ENCODE results near the gene RIN3.

Gene RIN3

DNA sequence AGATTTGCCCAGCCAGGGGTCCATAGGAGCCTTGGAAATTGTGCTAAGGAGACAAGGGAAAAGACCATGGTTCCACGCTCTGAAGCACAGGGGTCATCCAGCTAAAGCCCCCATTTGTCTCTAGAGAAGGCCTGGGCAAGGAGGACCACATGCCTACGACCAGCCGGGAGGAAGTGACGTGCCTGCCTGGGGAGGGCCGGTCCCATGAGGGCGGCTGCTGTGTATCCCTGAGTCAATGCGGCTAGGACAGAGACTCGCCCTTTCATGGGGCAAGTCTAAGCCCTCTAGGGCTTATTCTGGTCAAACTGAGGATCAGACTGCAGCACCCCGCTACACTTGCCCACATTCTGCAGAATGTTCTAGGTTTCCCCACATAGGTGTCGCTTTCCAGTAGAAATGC lies 20.6 kb upstream of the RIN3 start:
- TF ChIP-seq, protein P1, sequence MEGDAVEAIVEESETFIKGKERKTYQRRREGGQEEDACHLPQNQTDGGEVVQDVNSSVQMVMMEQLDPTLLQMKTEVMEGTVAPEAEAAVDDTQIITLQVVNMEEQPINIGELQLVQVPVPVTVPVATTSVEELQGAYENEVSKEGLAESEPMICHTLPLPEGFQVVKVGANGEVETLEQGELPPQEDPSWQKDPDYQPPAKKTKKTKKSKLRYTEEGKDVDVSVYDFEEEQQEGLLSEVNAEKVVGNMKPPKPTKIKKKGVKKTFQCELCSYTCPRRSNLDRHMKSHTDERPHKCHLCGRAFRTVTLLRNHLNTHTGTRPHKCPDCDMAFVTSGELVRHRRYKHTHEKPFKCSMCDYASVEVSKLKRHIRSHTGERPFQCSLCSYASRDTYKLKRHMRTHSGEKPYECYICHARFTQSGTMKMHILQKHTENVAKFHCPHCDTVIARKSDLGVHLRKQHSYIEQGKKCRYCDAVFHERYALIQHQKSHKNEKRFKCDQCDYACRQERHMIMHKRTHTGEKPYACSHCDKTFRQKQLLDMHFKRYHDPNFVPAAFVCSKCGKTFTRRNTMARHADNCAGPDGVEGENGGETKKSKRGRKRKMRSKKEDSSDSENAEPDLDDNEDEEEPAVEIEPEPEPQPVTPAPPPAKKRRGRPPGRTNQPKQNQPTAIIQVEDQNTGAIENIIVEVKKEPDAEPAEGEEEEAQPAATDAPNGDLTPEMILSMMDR (IDR thresholded peaks at IDR 0.05; ENCODE audit: insufficient read depth, missing control alignments), result no peak
- no peak for FAIRE-seq

DNA sequence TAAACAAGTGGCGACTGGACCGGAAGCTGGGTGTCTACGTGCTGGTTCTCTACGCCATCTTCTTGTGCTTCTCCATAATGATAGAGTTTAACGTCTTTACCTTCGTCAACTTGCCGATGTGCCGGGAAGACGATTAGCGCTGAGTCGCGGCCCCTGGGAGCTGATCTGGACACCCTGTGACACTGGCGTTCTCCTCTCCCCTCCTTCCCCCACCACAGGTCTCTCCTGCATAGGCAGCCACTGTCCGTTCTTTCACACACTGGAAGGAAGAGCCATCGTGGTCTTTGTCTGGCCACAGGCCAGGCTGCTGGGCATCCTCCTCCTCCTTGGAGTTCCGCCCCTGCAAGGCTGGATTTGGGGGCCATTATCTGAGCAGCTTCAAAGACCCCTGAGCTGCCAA lies 20.1 kb upstream of the RIN3 start:
- FAIRE-seq (no peak), DNase-seq (ENCODE audit: insufficient read length, low spot score) (no peak)
- TF ChIP-seq, protein P1 (IDR thresholded peaks at IDR 0.05; ENCODE audit: insufficient read depth, missing control alignments), result no peak

More for the DNA sequence above, 20.6 kb upstream of the RIN3 start:
- DNase-seq (ENCODE audit: insufficient read length, low spot score), result no peak

DNA sequence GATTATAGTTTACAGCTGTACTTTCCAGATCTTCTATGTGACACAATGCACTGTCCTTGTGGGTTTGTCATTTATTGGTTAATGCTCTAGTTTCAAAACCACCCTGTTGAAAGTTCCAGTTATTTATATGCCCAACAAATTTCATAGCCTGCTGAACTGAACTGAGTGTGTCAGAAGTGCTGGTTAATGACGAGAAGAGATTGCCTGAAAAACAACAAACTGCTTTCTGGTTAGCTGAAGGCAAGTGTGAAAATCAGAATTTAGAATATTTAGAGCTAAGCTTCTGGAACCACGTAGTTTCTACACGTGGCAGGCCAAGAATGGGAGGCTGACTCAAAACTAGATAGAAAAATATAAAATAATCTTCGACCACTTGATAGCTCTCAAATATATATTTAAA lies 19.1 kb upstream of the RIN3 start:
- DNase-seq (ENCODE audit: insufficient read length, low spot score) (no peak), FAIRE-seq (no peak)
- TF ChIP-seq, protein P1 (IDR thresholded peaks at IDR 0.05; ENCODE audit: insufficient read depth, missing control alignments), result no peak

GRCh38 chr14:92495027-92495426 lies 18.6 kb upstream of the RIN3 start:
- TF ChIP-seq, protein P1 (IDR thresholded peaks at IDR 0.05; ENCODE audit: insufficient read depth, missing control alignments), result no peak
- no peak for FAIRE-seq
- DNase-seq (ENCODE audit: insufficient read length, low spot score), result no peak

- FAIRE-seq (no peak), DNase-seq (ENCODE audit: insufficient read length, low spot score) (no peak)
Observed at GRCh38 chr14:92496191-92496857, 17.3 kb upstream of the RIN3 start.

GRCh38 chr14:92497391-92497790 lies 16.2 kb upstream of the RIN3 start:
- no peak for FAIRE-seq
- TF ChIP-seq, protein P1 (IDR thresholded peaks at IDR 0.05; ENCODE audit: insufficient read depth, missing control alignments), result no peak

More at GRCh38 chr14:92496191-92496857, 17.3 kb upstream of the RIN3 start:
- TF ChIP-seq, protein P1 (IDR thresholded peaks at IDR 0.05; ENCODE audit: insufficient read depth, missing control alignments), result no peak

GRCh38 chr14:92499234-92499633 lies 14.3 kb upstream of the RIN3 start:
- FAIRE-seq, result no peak

More at GRCh38 chr14:92497391-92497790, 16.2 kb upstream of the RIN3 start:
- DNase-seq (ENCODE audit: insufficient read length, low spot score), result no peak

More at GRCh38 chr14:92499234-92499633, 14.3 kb upstream of the RIN3 start:
- DNase-seq (ENCODE audit: insufficient read length, low spot score), result no peak
- TF ChIP-seq, protein P1 (IDR thresholded peaks at IDR 0.05; ENCODE audit: insufficient read depth, missing control alignments), result no peak

Measured in D721Med (cell line).